Activated B cell treated with CpG ODN at 0.5 μM for 24 hours (primary cell): ENCODE results near the gene CAPN1. TPM values are rescaled to one million over a fixed set of nuclear protein-coding genes. Genes with fewer than 3 reads are reported as not detected.

Source experiments
- ATAC-seq: fragments of 200-7000 bp; cut with Tn5 transposase; one replicate; pipeline ENCODE4 v1.10.0; 2021; ENCODE audit warnings: low read depth, mild to moderate bottlenecking, moderate library complexity
- CTCF ChIA-PET: fragments of 350-600 bp; sonication (Branson Sonifier 250); formaldehyde crosslinking; loops from one replicate; lab custom pipeline; 2021; ENCODE audit warnings: antibody characterized with exemption; lab: Charles Lee
- POLR2A ChIA-PET: fragments of 350-600 bp; sonication (Branson Sonifier 250); formaldehyde crosslinking; loops from one replicate; lab custom pipeline; 2021; ENCODE audit warnings: antibody characterized with exemption; lab: Charles Lee
- DNase-seq: peaks from one replicate; pipeline ENCODE4 v3.0.0; 2022
- H3K27ac Mint-ChIP-seq: one replicate; pipeline ENCODE4 v1.8.0; 2020; ENCODE audit warnings: mixed read lengths
- H3K27me3 Mint-ChIP-seq: one replicate; pipeline ENCODE4 v1.8.0; 2021; ENCODE audit warnings: mixed read lengths
- H3K36me3 Mint-ChIP-seq: one replicate; pipeline ENCODE4 v1.8.0; 2021; ENCODE audit warnings: low read depth, mixed read lengths
- H3K4me1 Mint-ChIP-seq: one replicate; pipeline ENCODE4 v1.8.0; 2021; ENCODE audit warnings: mixed read lengths
- H3K4me3 Mint-ChIP-seq: one replicate; pipeline ENCODE4 v1.8.0; 2020; ENCODE audit warnings: mild to moderate bottlenecking, mixed read lengths
- H3K9me3 Mint-ChIP-seq: one replicate; pipeline ENCODE4 v1.8.0; 2020; ENCODE audit warnings: mixed read lengths
- intact Hi-C: fragments of 100-400 bp; cut with micrococcal nuclease; formaldehyde crosslinking; loops from one replicate; pipeline ENCODE4 v1.15.1; 2024
- total RNA-seq: library from RNA; stranded (reverse); gene quantifications from 2 replicates; pipeline ENCODE4 v1.2.3, GENCODE V29; 2022
- TF ChIP-seq, protein P1 (sequence below): fragments of 200-600 bp; IDR thresholded peaks from one replicate; pipeline ENCODE4 v1.8.0; 2022; ENCODE audit warnings: antibody characterized with exemption, mild to moderate bottlenecking

The CAPN1 gene
- total RNA-seq, 1 donor from 2014 or later = 260 TPM

DNA sequence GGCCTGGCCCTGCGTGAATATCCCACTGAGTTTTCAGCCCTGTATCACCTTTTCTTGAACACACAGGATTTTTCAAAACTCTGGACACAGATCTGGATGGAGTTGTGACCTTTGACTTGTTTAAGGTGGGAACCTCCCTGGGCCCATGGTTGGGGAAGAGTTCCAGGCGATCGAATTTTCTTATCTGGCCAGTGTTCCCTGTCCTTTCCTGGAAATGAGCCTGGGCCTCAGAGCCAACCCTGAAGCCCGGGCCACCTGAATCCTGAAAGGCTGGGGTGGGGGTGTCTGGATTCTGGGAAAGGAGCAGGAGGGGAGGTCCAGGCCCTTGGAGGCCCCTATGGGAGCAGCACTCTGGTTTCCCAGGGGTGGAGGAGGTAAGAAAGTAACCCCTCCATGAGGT is 29.0 kb downstream of the CAPN1 start:
- intact Hi-C loops = no loop called here
- ATAC-seq (no peak), DNase-seq (no peak)
- POLR2A ChIA-PET = interaction anchor here (0.6 kb wide), 1 partner anchor 128 kb away, joined by 3 read pairs; no protein-coding TSS in a partner anchor
- H3K27me3 Mint-ChIP-seq = no peaks in the 10 kb centered on the region
- peaks cover 55% of the 10 kb centered on the region for H3K36me3 Mint-ChIP-seq
- TF ChIP-seq, protein P1, sequence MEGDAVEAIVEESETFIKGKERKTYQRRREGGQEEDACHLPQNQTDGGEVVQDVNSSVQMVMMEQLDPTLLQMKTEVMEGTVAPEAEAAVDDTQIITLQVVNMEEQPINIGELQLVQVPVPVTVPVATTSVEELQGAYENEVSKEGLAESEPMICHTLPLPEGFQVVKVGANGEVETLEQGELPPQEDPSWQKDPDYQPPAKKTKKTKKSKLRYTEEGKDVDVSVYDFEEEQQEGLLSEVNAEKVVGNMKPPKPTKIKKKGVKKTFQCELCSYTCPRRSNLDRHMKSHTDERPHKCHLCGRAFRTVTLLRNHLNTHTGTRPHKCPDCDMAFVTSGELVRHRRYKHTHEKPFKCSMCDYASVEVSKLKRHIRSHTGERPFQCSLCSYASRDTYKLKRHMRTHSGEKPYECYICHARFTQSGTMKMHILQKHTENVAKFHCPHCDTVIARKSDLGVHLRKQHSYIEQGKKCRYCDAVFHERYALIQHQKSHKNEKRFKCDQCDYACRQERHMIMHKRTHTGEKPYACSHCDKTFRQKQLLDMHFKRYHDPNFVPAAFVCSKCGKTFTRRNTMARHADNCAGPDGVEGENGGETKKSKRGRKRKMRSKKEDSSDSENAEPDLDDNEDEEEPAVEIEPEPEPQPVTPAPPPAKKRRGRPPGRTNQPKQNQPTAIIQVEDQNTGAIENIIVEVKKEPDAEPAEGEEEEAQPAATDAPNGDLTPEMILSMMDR = no peak
- no peaks in the 10 kb centered on the region for H3K9me3 Mint-ChIP-seq
- H3K27ac Mint-ChIP-seq = no peak overlapping the region
- H3K4me1 Mint-ChIP-seq = peaks cover 8% of the 10 kb centered on the region
- H3K4me3 Mint-ChIP-seq = no peak overlapping the region
- CTCF ChIA-PET = no interaction called here

DNA sequence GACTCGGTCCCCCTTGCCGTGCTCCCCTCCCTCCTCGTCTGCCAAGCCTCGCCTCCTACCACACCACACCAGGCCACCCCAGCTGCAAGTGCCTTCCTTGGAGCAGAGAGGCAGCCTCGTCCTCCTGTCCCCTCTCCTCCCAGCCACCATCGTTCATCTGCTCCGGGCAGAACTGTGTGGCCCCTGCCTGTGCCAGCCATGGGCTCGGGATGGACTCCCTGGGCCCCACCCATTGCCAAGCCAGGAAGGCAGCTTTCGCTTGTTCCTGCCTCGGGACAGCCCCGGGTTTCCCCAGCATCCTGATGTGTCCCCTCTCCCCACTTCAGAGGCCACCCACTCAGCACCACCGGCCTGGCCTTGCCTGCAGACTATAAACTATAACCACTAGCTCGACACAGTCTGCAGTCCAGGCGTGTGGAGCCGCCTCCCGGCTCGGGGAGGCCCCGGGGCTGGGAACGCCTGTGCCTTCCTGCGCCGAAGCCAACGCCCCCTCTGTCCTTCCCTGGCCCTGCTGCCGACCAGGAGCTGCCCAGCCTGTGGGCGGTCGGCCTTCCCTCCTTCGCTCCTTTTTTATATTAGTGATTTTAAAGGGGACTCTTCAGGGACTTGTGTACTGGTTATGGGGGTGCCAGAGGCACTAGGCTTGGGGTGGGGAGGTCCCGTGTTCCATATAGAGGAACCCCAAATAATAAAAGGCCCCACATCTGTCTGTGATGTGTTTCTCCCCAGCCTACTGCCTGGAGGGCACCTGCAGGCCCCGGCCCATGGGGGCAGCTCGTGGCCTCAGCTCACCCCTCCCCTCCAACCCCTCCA is 29.8 kb downstream of the CAPN1 start:
- Mint-ChIP-seq H3K27me3 (no peaks in the 10 kb centered on the region), H3K4me3 (no peak overlapping the region), H3K9me3 (no peaks in the 10 kb centered on the region), H3K27ac (no peak overlapping the region), H3K4me1 (peaks cover 8% of the 10 kb centered on the region), H3K36me3 (peaks cover 50% of the 10 kb centered on the region)
- TF ChIP-seq, protein P1 = no peak
- ChIA-PET POLR2A (interaction anchor here (1.0 kb wide), 1 partner anchor 29 kb away, joined by 3 read pairs; no protein-coding TSS in a partner anchor), CTCF (interaction anchor here (1.3 kb wide), 1 partner anchor 14 kb away, joined by 3 read pairs; no protein-coding TSS in a partner anchor)
- intact Hi-C loops = no loop called here
- DNase-seq = no peak
- no peak for ATAC-seq

DNA sequence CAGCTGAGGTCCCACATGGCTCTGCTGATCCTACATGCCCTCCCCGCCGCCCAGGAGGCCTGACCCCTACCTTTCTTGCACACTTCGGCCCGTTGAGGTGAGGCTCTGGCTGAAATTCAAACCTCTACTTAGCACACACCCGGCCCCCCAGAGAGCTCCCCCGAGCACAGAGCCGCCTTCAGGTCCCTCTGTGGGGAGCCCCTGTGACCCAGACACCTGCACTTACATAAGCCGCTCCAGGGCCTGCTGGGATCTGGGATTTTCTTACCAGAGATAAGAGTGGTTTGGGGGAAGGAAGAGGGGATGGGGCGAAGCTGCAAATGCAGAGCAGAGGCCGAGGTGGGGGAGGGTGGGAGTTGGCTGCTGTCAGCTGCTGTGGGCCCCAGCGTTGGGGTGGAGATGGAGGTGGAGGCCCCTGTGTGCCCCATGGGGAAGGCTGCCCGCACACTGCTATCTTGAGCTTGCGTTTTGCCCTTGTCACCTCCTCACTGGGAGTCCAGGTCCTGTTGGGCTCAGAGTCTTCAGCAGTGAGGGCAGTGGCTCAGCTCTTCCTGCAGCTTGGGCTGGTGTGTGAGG is 30.6 kb downstream of the CAPN1 start:
- no peaks in the 10 kb centered on the region for H3K9me3 Mint-ChIP-seq
- TF ChIP-seq, protein P1 = no peak
- intact Hi-C loops = no loop called here
- no peaks in the 10 kb centered on the region for H3K27me3 Mint-ChIP-seq
- CTCF ChIA-PET = interaction anchor here (1.3 kb wide), 1 partner anchor 13 kb away, joined by 3 read pairs; no protein-coding TSS in a partner anchor
- DNase-seq (no peak), ATAC-seq (no peak)
- POLR2A ChIA-PET = interaction anchor here (1.0 kb wide), 1 partner anchor 30 kb away, joined by 3 read pairs; no protein-coding TSS in a partner anchor
- H3K36me3 Mint-ChIP-seq = peaks cover 45% of the 10 kb centered on the region
- peaks cover 8% of the 10 kb centered on the region for H3K4me1 Mint-ChIP-seq
- no peak overlapping the region for H3K27ac Mint-ChIP-seq
- H3K4me3 Mint-ChIP-seq = no peak overlapping the region

DNA sequence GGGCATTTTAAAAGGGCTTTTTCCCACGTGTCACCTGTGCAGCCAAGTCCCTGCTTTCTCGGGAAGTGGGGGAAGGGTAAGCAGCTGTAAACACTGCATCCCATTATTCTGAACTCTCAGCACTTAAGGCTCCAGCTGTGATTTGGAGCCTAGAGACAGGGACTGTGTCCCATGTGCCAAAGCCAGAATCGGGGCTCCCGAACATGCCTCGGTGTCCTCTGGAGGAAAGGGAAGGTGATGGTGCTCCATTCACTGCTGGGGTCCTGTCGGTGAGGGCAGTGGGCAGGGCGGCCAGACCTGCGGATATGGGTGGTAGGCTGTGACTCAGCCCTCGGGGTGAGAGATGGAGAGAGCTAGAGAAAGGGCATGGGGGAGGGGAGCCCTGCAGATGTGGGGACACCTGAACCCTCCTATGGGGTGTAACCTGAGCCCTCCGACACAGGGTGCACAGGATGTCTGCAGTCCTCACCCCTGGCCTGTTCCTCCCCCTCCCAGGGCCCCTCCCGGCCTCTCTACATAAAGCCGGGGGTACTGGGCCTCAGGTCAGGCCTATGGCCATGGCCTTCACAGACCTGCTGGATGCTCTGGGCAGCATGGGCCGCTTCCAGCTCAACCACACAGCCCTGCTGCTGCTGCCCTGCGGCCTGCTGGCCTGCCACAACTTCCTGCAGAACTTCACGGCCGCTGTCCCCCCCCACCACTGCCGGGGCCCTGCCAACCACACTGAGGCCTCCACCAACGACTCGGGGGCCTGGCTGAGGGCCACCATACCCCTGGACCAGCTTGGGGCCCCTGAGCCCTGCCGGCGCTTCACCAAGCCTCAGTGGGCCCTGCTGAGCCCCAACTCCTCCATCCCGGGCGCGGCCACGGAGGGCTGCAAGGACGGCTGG is 31.8 kb downstream of the CAPN1 start:
- H3K4me3 Mint-ChIP-seq = no peak overlapping the region
- H3K27me3 Mint-ChIP-seq = no peaks in the 10 kb centered on the region
- DNase-seq = no peak
- no peaks in the 10 kb centered on the region for H3K9me3 Mint-ChIP-seq
- POLR2A ChIA-PET = no interaction called here
- CTCF ChIA-PET = no interaction called here
- peaks cover 35% of the 10 kb centered on the region for H3K36me3 Mint-ChIP-seq
- H3K27ac Mint-ChIP-seq = no peak overlapping the region
- intact Hi-C loops = no loop called here
- TF ChIP-seq, protein P1 = no peak
- peaks cover 8% of the 10 kb centered on the region for H3K4me1 Mint-ChIP-seq
- ATAC-seq = peak; percentile 16
